Ectodermal cell (in vitro differentiated cells): ENCODE measurements around the gene FCAR.
"Not testable (repeated sequence)": the region's sequence is repeated elsewhere in the genome, so short reads cannot be mapped to it uniquely, and the experiment has no call there.

Experiments used
- H3K27ac ChIP-seq: 2 replicates; pipeline ENCODE4 v1.7.0; 2013; ENCODE audit warnings: mild to moderate bottlenecking, low read depth, low read length; ENCODE audit not compliant: insufficient read depth, poor library complexity, severe bottlenecking
- H3K27me3 ChIP-seq: 2 replicates; pipeline ENCODE4 v1.7.0; 2013; ENCODE audit warnings: mild to moderate bottlenecking, low read length; ENCODE audit not compliant: insufficient read depth, control insufficient read depth, poor library complexity, severe bottlenecking
- H3K36me3 ChIP-seq: one replicate; pipeline ENCODE4 v1.7.0; 2013; ENCODE audit warnings: low read length; ENCODE audit not compliant: control insufficient read depth, insufficient read depth
- H3K4me1 ChIP-seq: one replicate; pipeline ENCODE4 v1.7.0; 2013; ENCODE audit warnings: low read length; ENCODE audit not compliant: control insufficient read depth, insufficient read depth
- H3K4me3 ChIP-seq: 2 replicates; pipeline ENCODE4 v1.7.0; 2013; ENCODE audit warnings: low read depth, low read length, control low read depth; ENCODE audit not compliant: insufficient read depth
- H3K9me3 ChIP-seq: 2 replicates; pipeline ENCODE4 v1.7.0; 2013; ENCODE audit warnings: mild to moderate bottlenecking, low read length, moderate library complexity; ENCODE audit not compliant: control insufficient read depth
- WGBS, 2 experiments: methylation state at CpG; one replicate each; pipeline ENCODE4 v1.1.7; 2013; ENCODE audit warnings: missing lambda C conversion rate in 2 of 2; 5-methylcytosine and 5-hydroxymethylcytosine counted together

FCAR gene

GRCh38 chr19:54855241-54855640, 18.8 kb upstream of the FCAR start:
- H3K4me1 ChIP-seq, H3K27me3 ChIP-seq, H3K9me3 ChIP-seq, H3K4me3 ChIP-seq, H3K36me3 ChIP-seq, H3K27ac ChIP-seq: not testable (repeated sequence)
- 67 to 69% methylated on average over 1 of the region's 1 CpG for WGBS, 2 experiments

DNA sequence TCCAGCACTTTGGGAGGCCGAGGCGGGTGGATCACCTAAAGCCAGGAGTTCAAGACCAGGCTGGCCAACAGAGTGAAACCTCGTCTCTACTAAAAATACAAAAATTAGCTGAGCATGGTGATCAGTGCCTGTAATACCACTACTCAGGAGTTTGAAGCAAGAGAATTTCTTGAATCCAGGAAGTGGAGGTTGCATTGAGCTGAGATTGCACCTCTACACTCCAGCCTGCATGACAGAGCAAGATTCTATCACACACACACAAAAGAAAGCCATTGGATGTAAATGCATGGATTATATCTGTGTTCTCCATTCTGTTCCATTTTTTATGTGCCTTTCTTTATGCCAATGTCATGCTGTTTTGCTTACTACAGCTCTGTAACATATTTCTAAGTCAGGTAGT, 15.6 kb upstream of the FCAR start:
- not testable (repeated sequence) for H3K9me3 ChIP-seq, H3K27ac ChIP-seq, H3K27me3 ChIP-seq, H3K36me3 ChIP-seq, H3K4me3 ChIP-seq, H3K4me1 ChIP-seq
- 55 to 82% methylated on average over 3 of the region's 3 CpGs for WGBS, 2 experiments

DNA sequence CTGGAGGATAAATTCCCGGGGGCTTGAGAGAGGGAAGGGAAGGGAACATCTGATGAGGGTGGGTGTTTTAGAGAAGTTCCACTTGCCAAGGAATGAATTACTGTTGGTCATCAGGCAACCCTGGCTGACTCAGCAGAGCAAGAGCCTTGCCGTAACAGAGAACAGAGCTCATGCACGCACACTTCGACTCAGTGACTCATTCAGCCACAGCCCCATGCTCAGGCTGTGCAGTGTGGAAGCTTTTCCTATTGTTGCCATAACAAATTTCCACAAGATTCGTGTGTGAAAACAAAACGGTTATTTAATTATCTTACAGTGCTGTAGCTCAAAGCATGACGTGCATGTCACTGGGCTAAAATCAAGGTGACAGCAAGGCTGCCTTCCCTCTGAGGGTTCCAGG, 14.6 kb upstream of the FCAR start:
- not testable (repeated sequence) for H3K27ac ChIP-seq, H3K27me3 ChIP-seq, H3K36me3 ChIP-seq, H3K9me3 ChIP-seq, H3K4me1 ChIP-seq, H3K4me3 ChIP-seq
- WGBS, 2 experiments: 77 to 81% methylated on average over 7 of the region's 7 CpGs

DNA sequence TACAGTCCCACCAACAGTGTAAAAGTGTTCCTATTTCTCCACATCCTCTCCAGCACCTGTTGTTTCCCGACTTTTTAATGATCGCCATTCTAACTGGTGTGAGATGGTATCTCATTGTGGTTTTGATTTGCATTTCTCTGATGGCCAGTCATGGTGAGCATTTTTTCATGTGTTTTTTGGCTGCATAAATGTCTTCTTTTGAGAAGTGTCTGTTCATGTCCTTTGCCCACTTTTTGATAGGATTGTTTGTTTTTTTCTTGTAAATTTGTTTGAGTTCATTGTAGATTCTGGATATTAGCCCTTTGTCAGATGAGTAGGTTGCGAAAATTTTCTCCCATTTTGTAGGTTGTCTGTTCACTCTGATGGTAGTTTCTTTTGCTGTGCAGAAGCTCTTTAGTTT, 10.6 kb upstream of the FCAR start:
- H3K4me3 ChIP-seq, H3K4me1 ChIP-seq, H3K27me3 ChIP-seq, H3K27ac ChIP-seq, H3K36me3 ChIP-seq, H3K9me3 ChIP-seq: not testable (repeated sequence)
- WGBS, 2 experiments: no CpG with 5 or more reads among the region's 3 CpGs

GRCh38 chr19:54871696-54872095, 2.3 kb upstream of the FCAR start:
- 75 to 86% methylated on average over 3 of the region's 3 CpGs for WGBS, 2 experiments

GRCh38 chr19:54875506-54875905, 1.5 kb downstream of the FCAR start:
- Histone ChIP-seq H3K36me3 (no peaks in the 10 kb centered on the region), H3K9me3 (peaks cover 3% of the 10 kb centered on the region), H3K4me3 (no peak overlapping the region), H3K27ac (no peak overlapping the region), H3K27me3 (no peaks in the 10 kb centered on the region), H3K4me1 (no peaks in the 10 kb centered on the region)
- WGBS, 2 experiments: 64 to 78% methylated on average over 2 of the region's 2 CpGs

More at GRCh38 chr19:54871696-54872095, 2.3 kb upstream of the FCAR start:
- Histone ChIP-seq H3K27ac (no peak overlapping the region), H3K9me3 (no peaks in the 10 kb centered on the region), H3K4me1 (no peaks in the 10 kb centered on the region), H3K27me3 (no peaks in the 10 kb centered on the region), H3K36me3 (no peaks in the 10 kb centered on the region), H3K4me3 (no peak overlapping the region)

GRCh38 chr19:54877471-54877870, 3.4 kb downstream of the FCAR start:
- Histone ChIP-seq H3K36me3 (no peaks in the 10 kb centered on the region), H3K4me3 (no peak overlapping the region), H3K27me3 (no peaks in the 10 kb centered on the region), H3K27ac (no peak overlapping the region), H3K9me3 (peaks cover 3% of the 10 kb centered on the region), H3K4me1 (no peaks in the 10 kb centered on the region)
- WGBS, 2 experiments: 74 to 78% methylated on average over 3 of the region's 3 CpGs

DNA sequence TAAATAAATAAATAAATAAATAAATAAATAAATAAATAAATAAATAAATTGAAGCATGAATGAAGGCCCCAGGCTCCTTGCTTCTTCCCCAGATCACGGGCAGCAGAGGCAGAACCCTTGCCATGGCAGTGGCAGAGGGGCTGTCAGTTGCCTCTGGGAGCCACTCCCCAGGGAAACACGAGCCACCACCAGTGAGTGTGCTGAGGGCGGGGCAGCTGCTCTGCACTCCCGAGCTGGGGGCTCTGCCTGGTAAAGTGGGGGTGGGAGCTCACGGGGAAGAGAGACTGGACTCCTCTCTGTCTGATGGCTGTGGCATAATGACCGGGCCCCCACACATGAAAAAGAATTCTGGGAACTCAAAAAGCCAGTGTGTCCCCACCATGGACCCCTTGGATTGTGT, 7.8 kb downstream of the FCAR start:
- peaks cover 2% of the 10 kb centered on the region for H3K9me3 ChIP-seq
- no peaks in the 10 kb centered on the region for H3K36me3 ChIP-seq
- no peak overlapping the region for H3K4me3 ChIP-seq
- no peaks in the 10 kb centered on the region for H3K4me1 ChIP-seq
- whole genome bisulfite sequencing, 2 experiments: 84 to 88% methylated on average over 6 of the region's 6 CpGs
- H3K27ac ChIP-seq: no peak overlapping the region
- H3K27me3 ChIP-seq: no peaks in the 10 kb centered on the region

- WGBS, 2 experiments: 89 to 90% methylated on average over 7 of the region's 7 CpGs
- Histone ChIP-seq H3K9me3 (no peaks in the 10 kb centered on the region), H3K27ac (no peak overlapping the region), H3K27me3 (no peaks in the 10 kb centered on the region), H3K36me3 (no peaks in the 10 kb centered on the region), H3K4me1 (no peaks in the 10 kb centered on the region), H3K4me3 (no peak overlapping the region)
Measured at GRCh38 chr19:54882758-54883157, 8.7 kb downstream of the FCAR start.

DNA sequence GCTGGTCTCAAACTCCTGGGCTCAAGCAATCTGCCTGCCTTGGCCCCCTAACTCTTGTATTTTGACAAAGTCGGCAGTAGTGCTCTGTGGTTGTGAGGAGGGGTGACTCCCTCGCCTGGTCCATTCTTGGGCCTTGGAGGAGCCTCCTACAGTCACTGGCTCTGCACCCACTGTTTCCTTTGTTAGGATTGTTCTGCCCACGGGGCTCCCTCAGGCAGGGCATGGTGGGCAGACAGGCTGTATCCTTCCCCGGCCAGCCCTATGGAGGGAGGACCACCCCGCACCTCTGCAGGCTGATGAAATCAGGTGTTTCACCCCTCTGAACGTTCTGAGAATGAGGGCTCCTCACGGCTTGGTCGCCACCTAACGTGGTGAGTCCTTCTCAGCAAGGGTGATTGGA, 9.2 kb downstream of the FCAR start:
- no peak overlapping the region for H3K27ac ChIP-seq
- no peaks in the 10 kb centered on the region for H3K27me3 ChIP-seq
- no peaks in the 10 kb centered on the region for H3K9me3 ChIP-seq
- no peak overlapping the region for H3K4me3 ChIP-seq
- 91 to 92% methylated on average over 9 of the region's 9 CpGs for WGBS, 2 experiments
- H3K4me1 ChIP-seq: no peaks in the 10 kb centered on the region
- no peaks in the 10 kb centered on the region for H3K36me3 ChIP-seq

DNA sequence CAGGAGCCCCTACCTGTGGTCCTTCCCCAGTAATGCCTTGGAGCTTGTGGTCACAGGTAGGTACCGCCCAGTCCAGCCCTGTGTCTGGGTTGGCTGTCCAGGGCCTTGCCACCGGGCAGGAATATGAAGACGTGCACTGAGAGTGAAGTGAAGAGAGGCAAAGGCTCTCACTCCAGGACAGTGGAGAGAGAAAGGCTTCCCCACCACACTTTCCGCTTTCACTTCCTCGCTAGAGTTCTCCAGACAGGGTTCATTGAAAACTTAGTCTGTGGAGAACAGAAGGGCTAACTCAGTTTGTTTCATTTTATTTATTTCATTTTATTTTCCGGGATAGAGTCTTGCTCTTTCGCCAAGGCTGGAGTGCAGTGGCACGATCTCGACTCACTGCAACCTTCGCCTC, 14.2 kb downstream of the FCAR start:
- Histone ChIP-seq H3K4me1 (no peaks in the 10 kb centered on the region), H3K9me3 (no peaks in the 10 kb centered on the region), H3K4me3 (no peak overlapping the region), H3K27me3 (no peaks in the 10 kb centered on the region), H3K27ac (no peak overlapping the region), H3K36me3 (no peaks in the 10 kb centered on the region)
- WGBS, 2 experiments: 89 to 91% methylated on average over 10 of the region's 10 CpGs
